ENCODE measurements around the gene CTDSP1. TPM values are rescaled to one million over a fixed set of nuclear protein-coding genes. Genes with fewer than 3 reads are reported as not detected.

The CTDSP1 gene
- total RNA-seq, 1 experiment from 2014 or later, result 62.4 TPM

GRCh38 chr2:218382785-218383184 lies 16.9 kb upstream of the CTDSP1 start:
- no peak for DNase-seq (ENCODE audit: low read depth)

DNA sequence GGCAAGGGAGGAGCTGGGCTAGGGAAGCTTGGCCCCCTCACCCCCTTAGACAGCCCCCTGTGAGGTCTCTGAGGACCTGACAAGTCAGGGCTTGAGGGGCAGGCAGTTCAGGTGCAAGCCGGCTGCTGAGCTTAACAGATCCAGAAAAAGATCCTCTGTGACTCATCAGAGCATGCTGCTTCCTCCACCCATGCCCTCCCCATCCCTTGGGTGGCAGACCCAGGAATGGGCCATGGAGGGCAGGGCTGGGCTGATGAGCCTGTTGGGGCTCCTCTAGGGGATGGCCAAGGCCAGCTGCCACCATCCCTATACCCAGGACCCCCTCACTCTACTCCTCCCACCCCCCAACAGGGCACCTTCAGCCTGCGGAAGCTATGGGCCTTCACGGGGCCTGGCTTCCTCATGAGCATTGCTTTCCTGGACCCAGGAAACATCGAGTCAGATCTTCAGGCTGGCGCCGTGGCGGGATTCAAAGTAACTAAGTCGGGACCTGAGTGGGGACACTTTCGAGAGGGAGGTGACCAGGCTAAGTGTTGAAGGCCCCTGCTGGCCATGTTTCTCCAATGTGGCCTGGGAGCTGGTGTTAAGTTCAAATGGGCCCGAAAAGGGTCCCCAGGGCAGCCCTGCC lies 15.7 kb upstream of the CTDSP1 start:
- DNase-seq (ENCODE audit: low read depth), result no peak

DNA sequence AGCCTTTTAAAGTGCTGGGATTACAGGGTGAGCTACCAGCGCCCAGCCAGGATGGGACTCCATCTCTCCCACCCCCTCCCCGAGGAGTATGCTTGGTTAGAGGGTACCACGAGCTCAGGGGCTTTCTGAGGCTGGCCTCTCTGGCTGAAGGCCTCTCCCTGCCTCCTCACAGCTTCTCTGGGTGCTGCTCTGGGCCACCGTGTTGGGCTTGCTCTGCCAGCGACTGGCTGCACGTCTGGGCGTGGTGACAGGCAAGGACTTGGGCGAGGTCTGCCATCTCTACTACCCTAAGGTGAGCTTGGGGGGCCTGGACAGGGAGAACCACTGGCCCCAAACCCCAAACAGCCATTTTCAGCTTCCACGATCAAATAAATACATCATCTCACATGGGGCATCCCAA lies 14.7 kb upstream of the CTDSP1 start:
- DNase-seq (ENCODE audit: low read depth), result no peak

DNA sequence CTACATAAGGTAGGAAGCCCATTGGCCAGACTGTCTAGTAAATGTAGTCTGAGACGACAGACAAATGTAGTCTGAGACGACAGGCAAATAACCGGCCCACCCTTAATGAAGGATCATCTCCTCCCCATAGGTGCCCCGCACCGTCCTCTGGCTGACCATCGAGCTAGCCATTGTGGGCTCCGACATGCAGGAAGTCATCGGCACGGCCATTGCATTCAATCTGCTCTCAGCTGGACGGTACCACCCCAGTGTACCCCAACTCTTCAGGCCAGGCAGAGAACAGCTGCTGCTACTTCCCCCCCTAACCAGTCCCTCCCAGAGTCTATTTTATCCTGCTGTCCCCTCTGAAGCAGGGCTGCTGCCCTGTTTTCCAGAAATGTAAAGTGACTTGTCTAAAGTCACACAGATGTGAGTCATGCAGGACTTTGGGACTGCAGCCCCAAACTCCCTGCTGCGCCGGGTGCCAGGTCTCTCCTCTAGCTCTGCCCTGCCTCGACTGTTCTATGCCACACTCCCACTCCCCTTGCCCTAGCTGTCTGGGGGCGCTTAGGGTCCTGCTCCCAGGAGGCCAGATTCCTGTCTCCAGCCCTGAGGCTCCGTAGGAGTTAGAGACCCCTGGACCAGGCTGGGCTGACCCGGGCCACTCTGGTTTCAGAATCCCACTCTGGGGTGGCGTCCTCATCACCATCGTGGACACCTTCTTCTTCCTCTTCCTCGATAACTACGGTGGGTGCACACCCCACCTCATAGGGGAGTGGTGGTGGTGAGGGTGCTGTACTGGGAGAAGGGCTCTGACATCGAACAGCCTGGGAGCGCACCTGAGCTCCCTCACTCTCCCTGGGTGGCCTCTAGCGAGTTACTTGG lies 12.9 kb upstream of the CTDSP1 start:
- no peak for DNase-seq (ENCODE audit: low read depth)

GRCh38 chr2:218387369-218388194 lies 12.1 kb upstream of the CTDSP1 start:
- peak; percentile 54 for DNase-seq (ENCODE audit: low read depth)

DNA sequence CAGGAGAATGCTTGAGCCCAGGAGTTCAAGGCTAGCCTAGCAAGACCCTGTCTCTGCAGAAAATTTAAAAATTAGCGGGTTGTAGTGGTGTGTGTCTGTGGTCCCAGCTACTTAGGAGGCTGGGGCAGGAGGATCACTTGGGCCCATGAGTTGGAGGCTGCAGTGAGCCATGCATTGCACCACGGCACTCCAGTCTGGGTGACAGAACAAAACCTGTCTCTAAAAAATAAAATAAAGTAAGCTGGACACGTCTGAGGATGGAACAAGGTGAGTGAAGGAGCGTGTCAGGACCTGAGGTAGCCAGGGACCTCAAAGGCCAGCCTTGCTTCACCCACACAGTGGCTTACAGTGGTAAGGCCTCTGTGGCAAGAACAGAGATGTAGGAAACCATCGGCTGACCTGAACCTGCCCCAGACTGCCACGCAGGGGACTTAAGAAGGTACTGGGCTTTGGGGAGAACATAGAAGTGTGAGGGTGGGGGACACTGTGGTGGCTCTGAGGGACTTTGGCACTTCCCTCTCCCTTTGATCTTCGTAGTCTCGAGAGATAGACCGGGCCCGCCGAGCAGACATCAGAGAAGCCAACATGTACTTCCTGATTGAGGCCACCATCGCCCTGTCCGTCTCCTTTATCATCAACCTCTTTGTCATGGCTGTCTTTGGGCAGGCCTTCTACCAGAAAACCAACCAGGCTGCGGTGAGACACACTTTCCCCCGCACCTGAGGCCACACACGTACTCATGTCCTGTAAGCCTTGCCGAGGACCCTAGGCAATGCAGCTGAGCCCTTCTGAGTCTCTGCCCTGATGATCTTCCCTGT lies 10.1 kb upstream of the CTDSP1 start:
- no peak for DNase-seq (ENCODE audit: low read depth)

- no peak for DNase-seq (ENCODE audit: low read depth)
These were observed 8.5 kb upstream of the CTDSP1 start for GRCh38 chr2:218391202-218391601.

DNA sequence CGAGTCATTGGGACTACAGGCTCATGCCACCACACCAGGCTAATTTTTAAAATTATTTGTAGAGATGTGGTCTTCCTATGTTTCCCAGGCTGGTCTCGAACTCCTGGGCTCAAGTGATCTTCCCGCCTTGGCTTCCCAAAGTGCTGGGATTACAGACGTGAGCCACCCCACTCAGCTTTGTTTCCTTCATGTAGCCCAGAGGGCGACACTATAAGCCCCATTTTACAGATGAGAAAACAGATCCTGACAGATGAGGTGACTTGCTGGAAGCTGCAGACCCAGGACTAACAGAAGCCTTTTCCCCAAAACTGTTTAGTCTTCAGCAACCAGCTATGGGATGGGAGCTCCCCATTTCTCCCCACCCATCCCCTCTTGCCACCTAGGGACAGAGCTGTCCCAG lies 7.2 kb upstream of the CTDSP1 start:
- no peak for DNase-seq (ENCODE audit: low read depth)

- DNase-seq (ENCODE audit: low read depth), result no peak
These were observed 6.7 kb upstream of the CTDSP1 start for GRCh38 chr2:218392891-218393462.

- DNase-seq (ENCODE audit: low read depth), result no peak
These were observed 5.8 kb upstream of the CTDSP1 start for GRCh38 chr2:218393750-218394290.

DNA sequence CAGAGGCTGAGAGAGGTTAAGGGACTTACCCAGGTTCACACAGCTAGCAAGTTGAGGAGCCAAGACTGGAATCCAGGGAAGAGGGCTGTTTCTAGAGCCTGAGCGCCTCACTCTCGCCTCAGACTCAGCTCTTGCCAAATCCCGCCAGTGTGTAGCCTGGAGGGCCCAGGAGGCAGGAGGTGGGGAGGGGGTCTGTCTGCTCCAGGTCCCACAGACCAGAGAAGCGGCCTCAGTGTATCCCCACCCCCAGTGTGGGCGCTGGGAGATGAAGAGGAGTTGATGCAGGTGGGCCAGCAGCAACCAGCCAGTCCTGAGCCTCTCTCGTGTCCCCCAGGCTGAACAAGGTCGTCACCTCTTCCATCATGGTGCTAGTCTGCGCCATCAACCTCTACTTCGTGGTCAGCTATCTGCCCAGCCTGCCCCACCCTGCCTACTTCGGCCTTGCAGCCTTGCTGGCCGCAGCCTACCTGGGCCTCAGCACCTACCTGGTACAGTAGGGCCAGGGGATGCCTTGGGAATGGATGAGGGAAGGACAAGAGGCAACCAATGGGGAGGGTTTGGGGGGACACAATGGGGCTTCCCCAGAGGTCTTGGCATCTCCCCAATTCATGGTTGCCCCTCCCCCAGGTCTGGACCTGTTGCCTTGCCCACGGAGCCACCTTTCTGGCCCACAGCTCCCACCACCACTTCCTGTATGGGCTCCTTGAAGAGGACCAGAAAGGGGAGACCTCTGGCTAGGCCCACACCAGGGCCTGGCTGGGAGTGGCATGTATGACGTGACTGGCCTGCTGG lies 5.2 kb upstream of the CTDSP1 start:
- DNase-seq (ENCODE audit: low read depth), result no peak

DNA sequence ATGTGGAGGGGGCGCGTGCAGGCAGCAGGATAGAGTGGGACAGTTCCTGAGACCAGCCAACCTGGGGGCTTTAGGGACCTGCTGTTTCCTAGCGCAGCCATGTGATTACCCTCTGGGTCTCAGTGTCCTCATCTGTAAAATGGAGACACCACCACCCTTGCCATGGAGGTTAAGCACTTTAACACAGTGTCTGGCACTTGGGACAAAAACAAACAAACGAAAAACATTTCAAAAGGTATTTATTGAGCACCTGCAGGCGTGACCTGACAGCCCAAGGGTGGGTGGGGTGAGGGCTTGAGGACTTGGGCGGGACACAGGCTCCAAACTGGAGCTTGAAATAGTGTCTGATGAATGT lies 4.6 kb upstream of the CTDSP1 start:
- DNase-seq (ENCODE audit: low read depth), result no peak

GRCh38 chr2:218395456-218395825 lies 4.2 kb upstream of the CTDSP1 start:
- DNase-seq (ENCODE audit: low read depth), result no peak

DNA sequence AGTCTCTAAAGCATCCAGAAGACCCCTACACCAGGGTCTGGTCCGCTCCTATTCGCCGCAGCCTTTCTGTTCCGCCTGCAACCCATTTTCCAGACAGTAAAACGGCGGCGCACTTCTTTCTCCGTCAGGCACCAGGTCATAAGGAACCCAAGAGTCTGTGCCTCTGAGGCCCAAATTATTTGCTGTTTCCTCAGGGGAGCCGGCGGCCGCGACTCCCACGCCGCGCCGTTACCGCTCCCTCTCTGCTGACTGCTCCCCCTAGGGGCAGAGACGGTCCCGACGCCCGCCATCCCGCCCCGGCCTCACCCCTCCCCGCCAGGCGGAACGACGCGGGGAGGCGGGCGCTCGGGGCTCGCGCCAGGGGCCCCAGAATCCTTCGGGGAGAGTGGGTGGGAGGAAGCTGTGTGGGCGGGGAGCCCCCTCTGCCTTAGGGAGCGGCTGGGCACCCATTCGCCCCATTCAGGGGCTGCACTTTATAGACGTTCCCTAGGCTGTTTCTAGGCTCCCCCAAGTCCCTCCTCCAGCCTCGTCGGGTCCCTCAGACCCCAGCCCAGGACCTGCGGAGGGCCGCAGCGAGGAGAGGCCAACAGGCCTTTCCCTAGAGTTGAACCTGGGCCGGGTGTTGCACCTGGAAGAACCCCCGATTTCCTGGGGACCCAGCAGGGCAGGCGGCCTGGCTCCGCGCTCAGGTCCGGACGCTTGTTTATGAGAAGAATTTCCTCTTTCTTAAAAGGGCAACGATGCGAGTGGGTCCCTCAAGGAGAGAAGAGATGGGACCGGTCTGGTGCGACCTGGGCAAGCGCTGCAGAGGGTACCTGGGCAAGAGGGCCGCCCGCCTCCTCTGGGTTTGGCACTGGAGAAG lies 3.6 kb upstream of the CTDSP1 start:
- DNase-seq (ENCODE audit: low read depth), result peak; percentile 98

GRCh38 chr2:218396688-218397462 lies 2.8 kb upstream of the CTDSP1 start:
- DNase-seq (ENCODE audit: low read depth), result peak; percentile 94

GRCh38 chr2:218397463-218397819 lies 2.2 kb upstream of the CTDSP1 start:
- no peak for DNase-seq (ENCODE audit: low read depth)

DNA sequence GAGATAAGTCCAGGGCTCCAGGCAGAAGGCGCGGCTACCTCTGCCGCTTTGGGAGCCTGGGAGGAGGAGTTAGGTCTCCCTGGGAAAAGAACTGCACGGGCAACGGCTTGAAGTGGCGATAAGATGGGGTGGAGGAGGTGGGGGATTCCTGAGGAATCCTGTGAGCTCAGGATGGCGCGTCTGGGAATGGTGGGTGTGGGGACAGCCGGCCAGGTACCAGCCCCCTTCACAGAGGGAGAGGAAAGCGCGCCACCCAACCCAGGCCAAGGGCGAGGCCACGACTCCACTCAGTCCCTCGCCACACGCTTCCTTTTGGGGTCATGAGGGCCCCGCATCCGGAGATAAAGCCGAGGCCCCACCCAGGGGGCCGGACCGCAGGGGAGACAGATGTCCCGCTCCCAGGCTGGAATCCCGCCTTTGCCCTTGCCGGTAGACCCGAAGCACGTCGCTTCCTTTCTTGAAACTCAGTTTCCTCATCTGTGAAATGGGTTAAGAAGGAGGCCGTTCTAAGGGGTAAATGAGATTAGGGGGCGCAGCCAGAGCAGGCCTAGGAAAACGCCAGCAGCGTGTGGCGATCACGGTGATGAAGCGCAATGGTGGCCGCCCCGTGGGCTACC lies 1.7 kb upstream of the CTDSP1 start:
- peak; percentile 94 for DNase-seq (ENCODE audit: low read depth)
